HepG2 (cell line): ENCODE data around the gene ACTL7B. TPM values are rescaled to one million over a fixed set of nuclear protein-coding genes. Genes with fewer than 3 reads are reported as not detected.

Experiments
- CEBPB ChIP-seq: IDR thresholded peaks from 2 replicates; pipeline ENCODE4 v1.6.1; 2011; ENCODE audit warnings: low read depth, low read length, improper control_type of control experiment, borderline replicate concordance
- ELF3 ChIP-seq: IDR thresholded peaks from 2 replicates; pipeline ENCODE4 v1.6.1; 2016; ENCODE audit warnings: missing genetic modification reagents, missing compliant biosample characterization
- GTF3A ChIP-seq: sonication (generic); formaldehyde crosslinking; conservative IDR thresholded peaks from 2 replicates; pipeline ENCODE4 v1.4.0; 2020; ENCODE audit warnings: mild to moderate bottlenecking, missing genetic modification reagents
- HES4 ChIP-seq: sonication (generic); formaldehyde crosslinking; IDR thresholded peaks from 2 replicates; pipeline ENCODE4 v1.9.0; 2021; ENCODE audit warnings: mild to moderate bottlenecking, missing genetic modification reagents, borderline replicate concordance
- HNF4G ChIP-seq, 2 experiments: sonication (generic) in 1 of 2; formaldehyde crosslinking in 1 of 2; IDR thresholded peaks; 2 replicates each; pipeline versions ENCODE4 v1.4.0 to v1.6.1; 2011 to 2020; ENCODE audit warnings: borderline replicate concordance in 2 of 2, low read depth in 2 of 2, mild to moderate bottlenecking in 2 of 2, low read length in 1 of 2, missing genetic modification reagents in 1 of 2, moderate library complexity in 1 of 2
- NFKBIZ ChIP-seq: IDR thresholded peaks from 2 replicates; pipeline ENCODE4 v1.6.1; 2018; ENCODE audit warnings: missing genetic modification reagents, missing compliant biosample characterization
- RBM39 ChIP-seq: fragments of 200-400 bp; formaldehyde crosslinking; IDR thresholded peaks from one replicate; pipeline ENCODE4 v1.6.1; 2018; ENCODE audit warnings: antibody characterized with exemption, mild to moderate bottlenecking, low read depth, low read length; ENCODE audit not compliant: poor library complexity, severe bottlenecking
- SAP130 ChIP-seq: IDR thresholded peaks from 2 replicates; pipeline ENCODE4 v1.6.1; 2016; ENCODE audit warnings: low read depth
- ZNF17 ChIP-seq: sonication (generic); formaldehyde crosslinking; IDR thresholded peaks from 2 replicates; pipeline ENCODE4 v1.5.0; 2020; ENCODE audit warnings: mild to moderate bottlenecking, missing genetic modification reagents
- ZNF260 ChIP-seq: sonication (generic); formaldehyde crosslinking; IDR thresholded peaks from 2 replicates; pipeline ENCODE4 v1.4.0; 2020; ENCODE audit warnings: missing genetic modification reagents, low read depth, mild to moderate bottlenecking, borderline replicate concordance
- ZNF577 ChIP-seq: sonication (generic); formaldehyde crosslinking; IDR thresholded peaks from 2 replicates; pipeline ENCODE4 v1.4.0; 2020; ENCODE audit warnings: mild to moderate bottlenecking, low read depth, missing genetic modification reagents, borderline replicate concordance
- ZNF674 ChIP-seq: sonication (generic); formaldehyde crosslinking; IDR thresholded peaks from 2 replicates; pipeline ENCODE4 v1.5.0; 2020; ENCODE audit warnings: low read depth, mild to moderate bottlenecking, missing genetic modification reagents
- ZSCAN22 ChIP-seq: sonication (generic); formaldehyde crosslinking; IDR thresholded peaks from 2 replicates; pipeline ENCODE4 v1.4.0; 2020; ENCODE audit warnings: mild to moderate bottlenecking, missing genetic modification reagents
- polyA plus RNA-seq, 8 experiments: library from polyadenylated mRNA; depleted of rRNA in 3 of 8; stranded (reverse) in 7 of 8; unstranded in 1 of 8; fragments of >200 nt; fragmentation: Illumina TruSeq in 4 of 8; extraction: Trizol in 4 of 8; gene quantifications; 2 replicates each; pipeline versions ENCODE4 v1.2.1 to v1.2.3, GENCODE V29; 2011 to 2016; ENCODE audit warnings: low read depth in 4 of 8, missing spikeins in 1 of 8, mixed read lengths in 1 of 8; ENCODE audit not compliant: insufficient read depth in 1 of 8
- total RNA-seq, 5 experiments: library from RNA; depleted of rRNA; stranded (reverse); fragments of >200 nt; fragmentation: Illumina TruSeq; extraction: Trizol; gene quantifications; 2 replicates each; pipeline ENCODE4 v1.2.3, GENCODE V29; 2016; ENCODE audit warnings: low read depth in 1 of 5
- TF ChIP-seq, protein P1 (sequence below): sonication (generic); formaldehyde crosslinking; conservative IDR thresholded peaks from 2 replicates; pipeline ENCODE4 v1.4.0; 2020; ENCODE audit warnings: missing genetic modification reagents
- TF ChIP-seq, protein P2 (sequence below): sonication (generic); formaldehyde crosslinking; IDR thresholded peaks from 2 replicates; pipeline ENCODE4 v1.5.0; 2020; ENCODE audit warnings: mild to moderate bottlenecking, missing genetic modification reagents, borderline replicate concordance
- TF ChIP-seq, protein P3 (sequence below): sonication (generic); formaldehyde crosslinking; IDR thresholded peaks from 2 replicates; pipeline ENCODE4 v1.4.0; 2020; ENCODE audit warnings: missing genetic modification reagents, borderline replicate concordance

Gene ACTL7B
- total and polyA plus RNA-seq, 2 of the 13 experiments (the other 11 are each of a cell fraction or from before 2014, with no cell fraction given): 0.07 to 0.11 TPM

DNA sequence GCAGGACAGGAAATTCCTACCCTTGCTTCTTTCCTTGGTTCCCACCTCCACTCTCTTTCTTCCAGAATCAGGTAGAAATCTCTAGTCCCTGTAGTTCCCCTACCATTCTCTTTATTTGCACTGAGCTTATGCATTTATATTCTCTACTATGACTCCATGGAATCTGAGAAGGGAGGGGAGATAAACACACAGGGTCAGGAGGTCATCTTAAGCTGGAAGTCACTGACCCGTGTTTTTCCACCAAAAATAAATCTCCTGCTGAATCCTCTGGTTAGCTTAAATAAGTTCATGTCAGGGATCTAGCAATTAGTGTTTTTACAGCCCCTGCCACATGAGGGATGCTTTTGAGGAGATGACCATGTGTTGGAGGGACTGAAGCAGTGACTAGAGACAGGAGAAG is 3.7 kb downstream of the ACTL7B start (continued):
- TF ChIP-seq, protein P1, sequence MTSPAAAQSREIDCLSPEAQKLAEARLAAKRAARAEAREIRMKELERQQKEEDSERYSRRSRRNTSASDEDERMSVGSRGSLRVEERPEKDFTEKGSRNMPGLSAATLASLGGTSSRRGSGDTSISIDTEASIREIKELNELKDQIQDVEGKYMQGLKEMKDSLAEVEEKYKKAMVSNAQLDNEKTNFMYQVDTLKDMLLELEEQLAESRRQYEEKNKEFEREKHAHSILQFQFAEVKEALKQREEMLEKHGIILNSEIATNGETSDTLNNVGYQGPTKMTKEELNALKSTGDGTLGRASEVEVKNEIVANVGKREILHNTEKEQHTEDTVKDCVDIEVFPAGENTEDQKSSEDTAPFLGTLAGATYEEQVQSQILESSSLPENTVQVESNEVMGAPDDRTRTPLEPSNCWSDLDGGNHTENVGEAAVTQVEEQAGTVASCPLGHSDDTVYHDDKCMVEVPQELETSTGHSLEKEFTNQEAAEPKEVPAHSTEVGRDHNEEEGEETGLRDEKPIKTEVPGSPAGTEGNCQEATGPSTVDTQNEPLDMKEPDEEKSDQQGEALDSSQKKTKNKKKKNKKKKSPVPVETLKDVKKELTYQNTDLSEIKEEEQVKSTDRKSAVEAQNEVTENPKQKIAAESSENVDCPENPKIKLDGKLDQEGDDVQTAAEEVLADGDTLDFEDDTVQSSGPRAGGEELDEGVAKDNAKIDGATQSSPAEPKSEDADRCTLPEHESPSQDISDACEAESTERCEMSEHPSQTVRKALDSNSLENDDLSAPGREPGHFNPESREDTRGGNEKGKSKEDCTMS: no peak
- TF ChIP-seq ELF3 (CRISPR knock-in tag) (no peak), ZNF260 (CRISPR knock-in tag) (no peak), RBM39 (no peak), ZSCAN22 (no peak), CEBPB (no peak), ZNF674 (CRISPR knock-in tag) (no peak), ZNF17 (CRISPR knock-in tag) (no peak), HES4 (no peak), HNF4G (IDR thresholded peaks at IDR 0.05; ENCODE audit: borderline replicate concordance, low read depth, low read length) (no peak), HNF4G (CRISPR knock-in tag; IDR thresholded peaks at IDR 0.05; ENCODE audit: borderline replicate concordance, low read depth) (no peak), GTF3A (CRISPR knock-in tag) (no peak), NFKBIZ (CRISPR knock-in tag) (no peak), ZNF577 (no peak), SAP130 (CRISPR knock-in tag) (0 out of 2 replicates have a peak, but pooled peaks have one; percentile 17)
- TF ChIP-seq, protein P2, sequence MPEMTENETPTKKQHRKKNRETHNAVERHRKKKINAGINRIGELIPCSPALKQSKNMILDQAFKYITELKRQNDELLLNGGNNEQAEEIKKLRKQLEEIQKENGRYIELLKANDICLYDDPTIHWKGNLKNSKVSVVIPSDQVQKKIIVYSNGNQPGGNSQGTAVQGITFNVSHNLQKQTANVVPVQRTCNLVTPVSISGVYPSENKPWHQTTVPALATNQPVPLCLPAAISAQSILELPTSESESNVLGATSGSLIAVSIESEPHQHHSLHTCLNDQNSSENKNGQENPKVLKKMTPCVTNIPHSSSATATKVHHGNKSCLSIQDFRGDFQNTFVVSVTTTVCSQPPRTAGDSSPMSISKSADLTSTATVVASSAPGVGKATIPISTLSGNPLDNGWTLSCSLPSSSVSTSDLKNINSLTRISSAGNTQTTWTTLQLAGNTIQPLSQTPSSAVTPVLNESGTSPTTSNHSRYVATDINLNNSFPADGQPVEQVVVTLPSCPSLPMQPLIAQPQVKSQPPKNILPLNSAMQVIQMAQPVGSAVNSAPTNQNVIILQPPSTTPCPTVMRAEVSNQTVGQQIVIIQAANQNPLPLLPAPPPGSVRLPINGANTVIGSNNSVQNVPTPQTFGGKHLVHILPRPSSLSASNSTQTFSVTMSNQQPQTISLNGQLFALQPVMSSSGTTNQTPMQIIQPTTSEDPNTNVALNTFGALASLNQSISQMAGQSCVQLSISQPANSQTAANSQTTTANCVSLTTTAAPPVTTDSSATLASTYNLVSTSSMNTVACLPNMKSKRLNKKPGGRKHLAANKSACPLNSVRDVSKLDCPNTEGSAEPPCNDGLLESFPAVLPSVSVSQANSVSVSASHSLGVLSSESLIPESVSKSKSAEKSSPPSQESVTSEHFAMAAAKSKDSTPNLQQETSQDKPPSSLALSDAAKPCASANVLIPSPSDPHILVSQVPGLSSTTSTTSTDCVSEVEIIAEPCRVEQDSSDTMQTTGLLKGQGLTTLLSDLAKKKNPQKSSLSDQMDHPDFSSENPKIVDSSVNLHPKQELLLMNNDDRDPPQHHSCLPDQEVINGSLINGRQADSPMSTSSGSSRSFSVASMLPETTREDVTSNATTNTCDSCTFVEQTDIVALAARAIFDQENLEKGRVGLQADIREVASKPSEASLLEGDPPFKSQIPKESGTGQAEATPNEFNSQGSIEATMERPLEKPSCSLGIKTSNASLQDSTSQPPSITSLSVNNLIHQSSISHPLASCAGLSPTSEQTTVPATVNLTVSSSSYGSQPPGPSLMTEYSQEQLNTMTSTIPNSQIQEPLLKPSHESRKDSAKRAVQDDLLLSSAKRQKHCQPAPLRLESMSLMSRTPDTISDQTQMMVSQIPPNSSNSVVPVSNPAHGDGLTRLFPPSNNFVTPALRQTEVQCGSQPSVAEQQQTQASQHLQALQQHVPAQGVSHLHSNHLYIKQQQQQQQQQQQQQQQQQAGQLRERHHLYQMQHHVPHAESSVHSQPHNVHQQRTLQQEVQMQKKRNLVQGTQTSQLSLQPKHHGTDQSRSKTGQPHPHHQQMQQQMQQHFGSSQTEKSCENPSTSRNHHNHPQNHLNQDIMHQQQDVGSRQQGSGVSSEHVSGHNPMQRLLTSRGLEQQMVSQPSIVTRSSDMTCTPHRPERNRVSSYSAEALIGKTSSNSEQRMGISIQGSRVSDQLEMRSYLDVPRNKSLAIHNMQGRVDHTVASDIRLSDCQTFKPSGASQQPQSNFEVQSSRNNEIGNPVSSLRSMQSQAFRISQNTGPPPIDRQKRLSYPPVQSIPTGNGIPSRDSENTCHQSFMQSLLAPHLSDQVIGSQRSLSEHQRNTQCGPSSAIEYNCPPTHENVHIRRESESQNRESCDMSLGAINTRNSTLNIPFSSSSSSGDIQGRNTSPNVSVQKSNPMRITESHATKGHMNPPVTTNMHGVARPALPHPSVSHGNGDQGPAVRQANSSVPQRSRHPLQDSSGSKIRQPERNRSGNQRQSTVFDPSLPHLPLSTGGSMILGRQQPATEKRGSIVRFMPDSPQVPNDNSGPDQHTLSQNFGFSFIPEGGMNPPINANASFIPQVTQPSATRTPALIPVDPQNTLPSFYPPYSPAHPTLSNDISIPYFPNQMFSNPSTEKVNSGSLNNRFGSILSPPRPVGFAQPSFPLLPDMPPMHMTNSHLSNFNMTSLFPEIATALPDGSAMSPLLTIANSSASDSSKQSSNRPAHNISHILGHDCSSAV (CRISPR knock-in tag): no peak
- TF ChIP-seq, protein P3, sequence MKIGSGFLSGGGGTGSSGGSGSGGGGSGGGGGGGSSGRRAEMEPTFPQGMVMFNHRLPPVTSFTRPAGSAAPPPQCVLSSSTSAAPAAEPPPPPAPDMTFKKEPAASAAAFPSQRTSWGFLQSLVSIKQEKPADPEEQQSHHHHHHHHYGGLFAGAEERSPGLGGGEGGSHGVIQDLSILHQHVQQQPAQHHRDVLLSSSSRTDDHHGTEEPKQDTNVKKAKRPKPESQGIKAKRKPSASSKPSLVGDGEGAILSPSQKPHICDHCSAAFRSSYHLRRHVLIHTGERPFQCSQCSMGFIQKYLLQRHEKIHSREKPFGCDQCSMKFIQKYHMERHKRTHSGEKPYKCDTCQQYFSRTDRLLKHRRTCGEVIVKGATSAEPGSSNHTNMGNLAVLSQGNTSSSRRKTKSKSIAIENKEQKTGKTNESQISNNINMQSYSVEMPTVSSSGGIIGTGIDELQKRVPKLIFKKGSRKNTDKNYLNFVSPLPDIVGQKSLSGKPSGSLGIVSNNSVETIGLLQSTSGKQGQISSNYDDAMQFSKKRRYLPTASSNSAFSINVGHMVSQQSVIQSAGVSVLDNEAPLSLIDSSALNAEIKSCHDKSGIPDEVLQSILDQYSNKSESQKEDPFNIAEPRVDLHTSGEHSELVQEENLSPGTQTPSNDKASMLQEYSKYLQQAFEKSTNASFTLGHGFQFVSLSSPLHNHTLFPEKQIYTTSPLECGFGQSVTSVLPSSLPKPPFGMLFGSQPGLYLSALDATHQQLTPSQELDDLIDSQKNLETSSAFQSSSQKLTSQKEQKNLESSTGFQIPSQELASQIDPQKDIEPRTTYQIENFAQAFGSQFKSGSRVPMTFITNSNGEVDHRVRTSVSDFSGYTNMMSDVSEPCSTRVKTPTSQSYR (CRISPR knock-in tag): no peak
